GM18526 (cell line): ENCODE results near the gene MOCS3.

ENCODE experiments used
- POLR2A ChIP-seq: IDR thresholded peaks from 3 replicates; pipeline ENCODE4 v1.6.1; 2011; ENCODE audit not compliant: insufficient read length; ENCODE audit errors: extremely low read depth

Gene MOCS3

DNA sequence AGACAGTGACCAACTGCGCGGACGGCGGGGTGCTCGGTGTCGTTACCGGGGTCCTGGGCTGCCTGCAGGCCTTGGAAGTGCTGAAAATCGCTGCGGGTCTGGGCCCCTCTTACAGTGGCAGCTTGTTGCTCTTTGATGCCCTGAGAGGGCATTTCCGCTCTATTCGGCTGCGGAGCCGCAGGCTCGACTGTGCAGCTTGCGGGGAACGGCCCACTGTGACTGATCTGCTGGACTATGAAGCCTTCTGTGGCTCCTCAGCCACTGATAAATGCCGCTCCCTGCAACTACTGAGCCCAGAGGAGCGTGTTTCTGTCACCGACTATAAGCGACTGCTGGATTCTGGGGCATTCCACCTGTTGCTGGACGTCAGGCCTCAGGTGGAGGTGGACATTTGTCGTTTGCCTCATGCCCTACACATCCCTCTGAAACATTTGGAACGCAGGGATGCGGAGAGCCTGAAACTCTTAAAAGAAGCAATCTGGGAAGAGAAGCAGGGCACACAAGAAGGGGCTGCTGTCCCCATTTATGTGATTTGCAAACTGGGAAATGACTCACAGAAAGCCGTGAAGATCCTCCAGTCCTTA is 1.0 kb downstream of the MOCS3 start:
- TF ChIP-seq POLR2A, result no peak

- TF ChIP-seq POLR2A, result no peak
Observed at GRCh38 chr20:50967586-50967985, 9.0 kb downstream of the MOCS3 start.

DNA sequence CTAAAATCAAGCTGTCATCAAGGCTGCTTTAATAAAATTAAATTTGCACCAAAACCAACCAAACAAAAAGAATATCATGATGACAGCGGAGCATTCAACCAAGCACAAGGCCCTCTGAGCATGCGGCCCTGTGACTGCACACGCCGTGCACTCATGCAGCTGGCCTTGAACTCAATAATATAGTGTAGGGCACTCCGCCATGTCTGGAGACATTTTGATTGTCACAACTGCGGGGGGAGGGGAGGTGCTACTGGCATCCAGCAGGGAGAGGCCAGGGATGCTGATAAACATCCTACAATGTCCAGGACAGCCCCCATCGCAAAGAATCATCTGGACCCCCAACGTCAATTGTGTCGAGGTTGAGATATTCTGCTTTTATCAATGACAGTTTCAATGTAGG is 9.7 kb downstream of the MOCS3 start:
- no peak for TF ChIP-seq POLR2A

DNA sequence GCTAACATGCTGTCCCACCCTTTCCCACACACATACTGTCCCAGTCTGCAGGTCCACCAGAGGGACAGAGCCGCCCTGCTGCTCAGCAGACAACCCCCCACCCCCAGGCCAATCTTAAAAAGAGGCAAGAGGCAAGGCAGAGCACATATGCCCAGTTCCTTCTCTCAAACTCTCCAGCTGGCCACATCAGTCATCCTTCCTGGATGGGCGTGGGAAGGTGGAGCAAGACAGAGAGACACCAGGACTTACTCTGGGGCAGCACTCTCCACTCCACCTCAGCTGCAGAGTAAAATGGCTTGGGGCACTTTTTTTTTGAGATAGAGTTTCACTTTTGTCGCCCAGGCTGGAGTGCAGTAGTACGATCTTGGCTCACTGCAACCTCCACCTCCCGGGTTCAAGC is 10.8 kb downstream of the MOCS3 start:
- no peak for TF ChIP-seq POLR2A

- TF ChIP-seq POLR2A, result no peak
Observed at GRCh38 chr20:50969912-50970311, 11.3 kb downstream of the MOCS3 start.

DNA sequence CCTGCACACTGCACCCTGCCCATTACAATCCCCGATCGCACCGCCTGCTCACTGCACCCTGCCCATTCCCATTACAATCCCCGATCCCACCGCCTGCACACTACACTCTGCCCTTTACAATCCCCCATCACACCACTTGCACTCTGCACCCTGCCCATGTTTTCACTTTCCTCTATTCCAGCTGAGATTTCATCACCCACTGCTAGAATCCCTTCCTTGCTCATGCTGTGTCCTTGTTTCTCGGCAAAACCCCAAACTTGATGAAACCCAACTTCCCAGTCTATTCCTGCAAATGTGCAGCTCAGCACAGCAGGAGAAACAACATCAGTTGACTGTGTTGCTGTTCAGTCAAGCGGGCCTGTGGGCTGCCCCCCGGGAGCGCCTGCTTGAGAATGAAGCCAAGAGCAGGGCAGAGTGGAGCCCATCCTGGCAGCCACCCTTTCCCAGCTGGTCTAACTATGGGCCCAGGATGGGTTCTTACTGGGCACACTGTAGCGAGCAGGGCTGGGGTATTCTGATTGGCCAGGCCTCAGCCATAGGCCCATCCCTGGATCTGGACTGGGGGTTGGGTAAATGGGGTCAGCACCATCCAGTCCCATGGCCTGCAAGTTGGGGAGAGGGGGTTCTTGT is 17.2 kb downstream of the MOCS3 start:
- TF ChIP-seq POLR2A, result no peak

DNA sequence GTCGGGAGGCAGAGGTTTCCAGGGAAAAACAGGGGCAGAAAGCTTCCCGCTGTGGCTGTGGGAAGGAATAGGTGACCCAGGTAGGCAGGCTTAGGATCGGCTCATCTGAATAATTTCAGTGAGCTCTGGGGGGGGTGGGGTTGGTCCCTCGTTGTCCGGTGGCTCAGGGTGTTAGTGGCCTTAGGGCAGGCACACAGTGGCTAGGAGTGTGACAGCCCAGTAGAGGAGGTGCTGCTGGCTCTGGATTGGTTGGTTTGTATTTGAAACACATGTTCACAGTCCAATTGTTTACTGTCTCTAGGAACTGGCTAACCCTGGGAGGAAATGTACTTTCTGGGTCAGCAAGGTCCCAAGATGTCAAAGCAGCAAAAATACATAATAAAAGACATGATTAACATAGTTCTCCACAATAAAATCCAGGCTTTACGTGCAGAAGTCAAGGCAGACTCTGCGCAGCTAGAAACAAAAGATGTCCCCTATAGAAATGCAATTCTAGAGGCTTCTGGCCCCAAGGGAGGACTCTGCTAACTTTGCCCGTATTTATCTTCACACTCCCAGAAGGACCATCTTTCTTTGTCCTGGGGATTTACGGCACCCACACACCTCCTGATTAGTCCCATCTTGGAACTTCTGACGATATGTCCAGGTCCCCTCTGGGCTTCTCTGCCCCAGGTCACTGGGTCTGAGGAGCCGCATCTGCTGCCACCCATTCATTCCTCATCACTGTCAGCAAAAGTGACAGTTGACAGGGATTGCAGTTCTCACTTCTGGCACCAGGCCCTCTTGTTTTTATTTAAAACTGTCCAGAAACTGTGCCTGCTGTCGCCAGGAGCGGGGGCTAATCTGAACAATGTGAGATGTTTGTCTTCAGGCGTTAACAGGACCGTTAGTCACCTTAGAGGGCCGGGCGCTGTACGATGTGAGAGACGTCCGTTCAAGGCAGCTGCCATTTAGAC is 18.7 kb downstream of the MOCS3 start:
- no peak for TF ChIP-seq POLR2A

DNA sequence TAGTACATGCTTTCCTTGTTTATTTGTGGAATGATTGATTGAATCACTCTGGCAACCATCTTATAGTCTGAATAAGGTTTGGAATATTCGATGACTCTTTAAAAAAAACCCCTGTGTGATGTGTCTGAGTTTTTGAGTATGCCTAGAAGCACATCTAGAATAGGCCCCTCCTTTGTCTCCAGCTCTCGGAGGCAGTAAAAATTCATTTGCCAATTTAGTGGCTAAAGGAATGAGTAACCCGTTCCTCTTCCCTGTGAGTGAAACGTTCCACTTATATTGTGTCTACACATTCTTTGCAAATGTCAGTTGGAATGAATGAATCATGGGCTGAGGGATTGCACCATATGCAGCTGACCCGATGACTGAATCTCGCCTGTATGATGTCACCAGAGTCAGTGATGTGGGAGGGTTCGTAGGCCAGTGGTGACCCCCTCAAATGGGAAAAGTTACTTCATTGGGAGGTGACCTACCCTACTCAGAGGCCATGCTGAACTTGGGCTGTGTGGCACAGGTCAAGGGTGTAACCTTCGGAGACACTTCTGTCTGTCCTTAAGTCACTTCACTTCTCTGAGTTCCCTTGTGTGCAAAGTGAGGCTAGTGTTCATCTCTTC is 21.6 kb downstream of the MOCS3 start:
- TF ChIP-seq POLR2A, result no peak

GRCh38 chr20:50980851-50981713 is 22.5 kb downstream of the MOCS3 start:
- TF ChIP-seq POLR2A, result no peak

DNA sequence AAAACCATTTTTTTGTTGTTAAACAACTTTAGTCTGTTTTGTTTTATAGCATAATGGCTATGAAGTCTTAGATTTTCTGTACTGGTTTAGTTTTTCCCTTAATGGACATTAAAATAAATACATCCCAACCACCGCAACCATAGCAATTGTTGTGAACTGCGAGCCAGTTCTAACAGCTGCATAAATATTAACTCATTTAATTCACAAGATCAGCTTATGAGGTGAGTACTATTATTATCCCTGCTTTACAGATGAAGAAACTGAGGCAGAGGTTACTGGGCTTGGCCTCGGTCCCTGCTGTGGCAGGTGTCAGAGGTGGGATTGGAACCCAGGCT is 23.1 kb downstream of the MOCS3 start:
- no peak for TF ChIP-seq POLR2A

GRCh38 chr20:50982363-50982762 is 23.7 kb downstream of the MOCS3 start:
- no peak for TF ChIP-seq POLR2A

DNA sequence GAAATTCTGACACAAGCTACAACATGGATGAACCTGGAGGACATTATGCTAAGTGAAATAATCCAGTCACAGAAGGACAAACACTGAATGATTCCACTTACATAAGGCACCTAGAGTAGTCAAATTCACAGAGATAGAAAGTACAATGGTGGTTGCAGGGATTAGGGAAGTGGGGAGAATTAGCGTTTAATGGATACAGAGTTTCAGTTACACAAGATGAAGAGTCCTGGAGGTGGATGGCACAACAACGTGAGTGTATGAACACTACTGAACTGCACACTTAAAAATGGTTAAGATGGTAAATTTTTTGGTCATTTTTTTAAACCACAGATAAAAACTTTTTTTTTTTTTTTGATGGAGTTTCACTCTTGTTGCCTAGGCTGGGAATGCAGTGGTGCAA is 24.7 kb downstream of the MOCS3 start:
- no peak for TF ChIP-seq POLR2A

DNA sequence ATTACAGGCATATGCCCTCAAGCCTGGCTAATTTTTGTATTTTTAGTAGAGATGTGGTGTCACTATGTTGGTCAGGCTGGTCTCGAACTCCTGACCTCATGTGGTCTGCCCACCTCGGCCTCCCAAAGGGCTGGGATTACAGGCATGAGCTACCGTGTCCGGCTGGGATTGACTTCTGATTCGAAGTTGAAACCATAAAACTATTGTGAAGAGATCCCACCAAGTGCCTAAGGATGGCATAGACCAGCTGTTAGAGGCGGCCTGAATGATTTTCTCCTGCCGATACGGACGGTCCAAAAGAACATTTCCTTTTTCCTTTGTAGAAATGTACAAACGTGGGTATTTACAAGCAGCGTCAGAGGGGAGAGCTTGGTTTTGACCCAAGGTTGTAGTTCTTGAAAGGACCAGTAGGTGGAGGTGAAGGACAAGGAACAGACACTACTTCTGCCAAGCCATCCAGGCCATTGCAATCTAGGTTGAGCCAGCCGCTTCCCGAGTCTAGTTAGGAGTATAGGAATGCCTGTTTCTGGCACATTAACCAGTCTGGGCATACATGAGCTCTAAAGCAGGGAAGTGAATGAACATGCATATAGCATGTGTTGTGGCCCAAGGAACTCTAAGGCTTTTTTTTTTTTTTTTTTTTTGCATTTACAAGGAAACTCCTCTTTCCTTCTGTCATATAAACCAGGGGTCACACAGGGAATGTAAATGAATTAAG is 29.0 kb downstream of the MOCS3 start:
- no peak for TF ChIP-seq POLR2A

- no peak for TF ChIP-seq POLR2A
Observed at GRCh38 chr20:50991076-50991475, 32.5 kb downstream of the MOCS3 start.
